Endometrium (tissue), 2 donors: ENCODE data around the gene MYCBP2.
"Not testable (repeated sequence)": the region's sequence is repeated elsewhere in the genome, so short reads cannot be mapped to it uniquely, and the experiment has no call there.

Experiments used
- FAIRE-seq: peaks from 2 replicates; lab custom pipeline; 2012; peaks lifted over from hg19 to GRCh38; lab: Jason Lieb, UNC
- donor health status: control.
- donor health status: control.

Gene MYCBP2, protein sequence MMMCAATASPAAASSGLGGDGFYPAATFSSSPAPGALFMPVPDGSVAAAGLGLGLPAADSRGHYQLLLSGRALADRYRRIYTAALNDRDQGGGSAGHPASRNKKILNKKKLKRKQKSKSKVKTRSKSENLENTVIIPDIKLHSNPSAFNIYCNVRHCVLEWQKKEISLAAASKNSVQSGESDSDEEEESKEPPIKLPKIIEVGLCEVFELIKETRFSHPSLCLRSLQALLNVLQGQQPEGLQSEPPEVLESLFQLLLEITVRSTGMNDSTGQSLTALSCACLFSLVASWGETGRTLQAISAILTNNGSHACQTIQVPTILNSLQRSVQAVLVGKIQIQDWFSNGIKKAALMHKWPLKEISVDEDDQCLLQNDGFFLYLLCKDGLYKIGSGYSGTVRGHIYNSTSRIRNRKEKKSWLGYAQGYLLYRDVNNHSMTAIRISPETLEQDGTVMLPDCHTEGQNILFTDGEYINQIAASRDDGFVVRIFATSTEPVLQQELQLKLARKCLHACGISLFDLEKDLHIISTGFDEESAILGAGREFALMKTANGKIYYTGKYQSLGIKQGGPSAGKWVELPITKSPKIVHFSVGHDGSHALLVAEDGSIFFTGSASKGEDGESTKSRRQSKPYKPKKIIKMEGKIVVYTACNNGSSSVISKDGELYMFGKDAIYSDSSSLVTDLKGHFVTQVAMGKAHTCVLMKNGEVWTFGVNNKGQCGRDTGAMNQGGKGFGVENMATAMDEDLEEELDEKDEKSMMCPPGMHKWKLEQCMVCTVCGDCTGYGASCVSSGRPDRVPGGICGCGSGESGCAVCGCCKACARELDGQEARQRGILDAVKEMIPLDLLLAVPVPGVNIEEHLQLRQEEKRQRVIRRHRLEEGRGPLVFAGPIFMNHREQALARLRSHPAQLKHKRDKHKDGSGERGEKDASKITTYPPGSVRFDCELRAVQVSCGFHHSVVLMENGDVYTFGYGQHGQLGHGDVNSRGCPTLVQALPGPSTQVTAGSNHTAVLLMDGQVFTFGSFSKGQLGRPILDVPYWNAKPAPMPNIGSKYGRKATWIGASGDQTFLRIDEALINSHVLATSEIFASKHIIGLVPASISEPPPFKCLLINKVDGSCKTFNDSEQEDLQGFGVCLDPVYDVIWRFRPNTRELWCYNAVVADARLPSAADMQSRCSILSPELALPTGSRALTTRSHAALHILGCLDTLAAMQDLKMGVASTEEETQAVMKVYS (N-terminal part only)

GRCh38 chr13:77326905-77327604 is at the start of gene MYCBP2:
Gene MYCBP2, minus strand, starts transcription at chr13:77327094. Its CDS starts 319 bp downstream, at chr13:77326775.
- peak; percentile 61 for FAIRE-seq

DNA sequence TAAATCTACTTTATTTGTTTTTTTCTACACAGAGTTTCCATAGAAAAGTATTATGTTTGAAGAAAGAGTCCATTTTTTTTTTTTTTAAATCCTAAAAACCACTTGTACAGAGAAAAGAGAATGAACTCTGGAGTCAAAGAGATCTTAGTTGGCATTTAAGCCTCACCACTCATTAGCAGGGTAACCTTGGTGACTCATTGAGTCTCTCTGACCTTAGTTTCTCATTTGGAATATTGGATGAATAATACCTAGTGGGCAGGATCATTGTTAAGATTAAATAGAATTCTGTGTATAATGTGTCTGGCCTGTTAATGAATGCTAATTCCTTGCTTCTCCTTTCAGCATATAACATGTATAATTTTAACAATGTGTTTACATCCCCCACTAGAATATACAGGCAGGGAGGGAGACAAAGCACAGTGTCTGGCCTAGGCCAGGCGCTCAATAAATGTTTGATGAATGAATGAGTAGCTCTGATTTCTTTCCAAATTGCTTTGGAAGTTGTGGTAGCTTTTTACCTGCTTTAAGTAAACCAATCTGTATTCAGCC is 48.7 kb upstream of the MYCBP2 start:
- no peak for FAIRE-seq

DNA sequence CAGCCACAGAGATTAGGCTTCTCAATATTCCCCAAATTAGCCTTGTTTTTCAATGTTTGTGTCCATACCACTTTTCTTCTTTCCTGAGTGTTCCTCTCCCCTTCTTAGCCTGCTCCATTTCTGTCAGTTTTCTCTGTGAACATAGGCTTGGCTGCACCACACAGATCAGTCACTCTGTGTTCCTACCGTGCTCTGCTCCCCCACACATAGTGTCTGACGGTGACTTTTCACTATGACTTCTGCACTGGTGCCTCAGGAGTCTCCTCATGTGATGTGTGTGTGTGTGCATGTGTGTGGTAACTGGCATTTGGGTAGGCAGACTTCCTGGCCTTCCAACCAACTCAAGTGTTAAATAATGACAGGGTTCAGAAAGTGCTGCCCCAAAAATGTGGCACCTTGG is 47.9 kb upstream of the MYCBP2 start:
- FAIRE-seq, result no peak

- no peak for FAIRE-seq
Observed at GRCh38 chr13:77374339-77374738, 47.4 kb upstream of the MYCBP2 start.

DNA sequence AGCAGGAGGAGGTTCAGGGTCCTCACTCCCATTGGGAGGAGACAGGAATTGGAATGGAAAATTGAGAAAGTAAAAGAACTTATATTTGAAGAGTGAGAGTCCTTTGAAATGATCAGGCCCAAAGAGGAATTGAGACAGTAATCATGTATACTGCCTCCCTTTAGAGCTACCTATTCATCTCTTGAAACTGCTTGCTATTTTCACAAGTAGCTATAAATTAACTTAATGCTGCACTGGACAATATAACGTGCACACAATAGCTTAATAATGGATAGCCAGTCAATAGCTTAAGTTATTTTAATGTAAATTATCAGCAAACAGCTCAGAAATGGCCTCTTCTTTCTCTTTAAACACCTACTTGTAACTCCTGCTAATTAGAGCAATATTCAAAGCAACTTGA is 46.6 kb upstream of the MYCBP2 start:
- no peak for FAIRE-seq

DNA sequence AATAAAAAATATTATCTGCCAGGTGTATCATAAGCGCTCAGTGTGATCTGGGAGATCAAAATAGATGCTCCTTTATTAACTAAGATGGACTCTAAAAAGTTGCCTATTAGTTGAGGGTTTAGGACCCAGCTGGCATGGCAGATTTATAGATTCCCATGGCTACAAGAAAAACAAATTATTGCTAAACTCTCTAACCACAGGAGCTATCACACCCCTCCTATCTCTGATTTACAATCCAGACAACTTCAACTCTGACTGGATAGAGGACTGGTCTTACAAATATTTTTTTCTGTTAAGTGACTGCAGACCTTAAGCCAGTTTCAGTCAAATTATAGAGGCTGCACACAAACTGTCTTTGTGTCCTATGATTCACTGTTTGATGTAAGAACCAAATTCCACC is 45.4 kb upstream of the MYCBP2 start:
- FAIRE-seq, result no peak

DNA sequence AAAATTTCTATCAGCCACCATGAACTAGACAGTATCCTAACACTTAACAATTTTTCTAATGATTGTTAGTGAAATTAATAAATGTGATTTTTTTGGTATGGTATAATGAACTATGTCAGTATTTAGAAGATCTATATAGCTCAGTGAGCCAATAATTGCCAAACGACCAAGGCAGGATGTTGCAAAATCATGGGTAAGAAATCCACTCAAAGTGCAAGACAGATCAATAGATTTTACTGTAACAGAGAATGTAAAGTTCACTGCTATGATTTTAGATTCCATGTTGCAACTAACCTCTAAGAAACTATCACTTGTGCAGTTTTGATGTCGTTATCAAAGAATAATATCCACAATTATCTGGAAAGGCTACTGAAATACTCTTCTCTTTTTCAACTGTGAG is 44.0 kb upstream of the MYCBP2 start:
- no peak for FAIRE-seq

- no peak for FAIRE-seq
Observed at GRCh38 chr13:77362166-77362565, 35.3 kb upstream of the MYCBP2 start.

GRCh38 chr13:77360032-77360685 is 33.3 kb upstream of the MYCBP2 start:
- FAIRE-seq, result no peak

GRCh38 chr13:77359171-77359570 is 32.3 kb upstream of the MYCBP2 start:
- FAIRE-seq, result no peak

DNA sequence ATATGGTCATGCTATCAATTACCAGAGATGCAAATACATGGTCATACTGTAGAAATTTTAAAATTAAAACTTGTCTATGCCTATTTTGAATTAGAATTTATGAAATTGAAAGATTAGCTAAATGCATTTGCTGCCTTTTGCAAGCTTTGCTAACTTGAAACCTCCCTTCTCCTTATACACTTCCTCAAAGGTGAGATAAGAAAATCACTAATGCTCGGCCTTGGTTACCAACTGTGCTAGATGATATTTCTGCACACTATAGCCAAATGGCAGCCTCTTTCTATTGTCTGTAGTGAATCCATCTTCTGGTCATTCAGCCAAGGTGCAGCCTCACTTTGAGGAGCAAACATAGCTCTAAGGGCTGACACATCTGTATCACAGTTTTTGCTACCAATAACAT is 31.1 kb upstream of the MYCBP2 start:
- no peak for FAIRE-seq

DNA sequence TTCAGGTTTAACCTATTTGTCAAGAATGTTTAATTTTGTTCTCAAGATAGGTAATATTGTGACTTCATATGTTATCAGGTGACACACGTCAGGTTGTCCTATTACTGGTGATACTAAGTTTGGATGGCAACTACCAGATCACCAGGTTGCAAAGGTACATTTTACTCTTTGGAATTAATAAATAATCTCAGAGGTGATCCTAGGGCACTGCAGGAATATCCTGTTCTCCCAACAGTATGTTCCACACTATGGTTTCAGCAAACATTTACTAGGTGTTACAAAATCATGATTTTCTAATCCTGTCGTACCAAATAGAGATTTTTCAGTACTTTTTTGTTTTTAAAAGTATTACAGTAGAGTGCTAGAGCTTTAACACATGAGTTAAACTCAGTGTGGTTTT is 29.3 kb upstream of the MYCBP2 start:
- FAIRE-seq, result no peak

DNA sequence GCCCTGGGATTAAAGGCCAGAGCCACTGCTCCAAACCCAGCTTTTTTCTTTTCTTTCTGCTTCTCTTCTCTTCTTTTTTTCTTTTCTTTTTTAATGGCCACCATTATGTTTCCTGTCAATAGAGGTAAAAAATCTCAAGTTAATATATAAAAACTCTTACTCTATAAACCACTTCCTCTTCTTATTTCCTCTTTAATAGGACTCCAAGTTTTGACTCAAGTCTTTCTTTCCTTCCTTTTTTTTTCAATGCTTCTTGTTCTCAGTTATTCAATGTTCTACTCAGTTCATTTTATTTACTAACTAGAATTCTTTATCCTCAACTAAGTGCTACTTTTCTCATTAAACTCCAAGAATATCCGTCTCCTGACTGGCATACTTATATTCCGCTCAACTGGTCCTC is 27.1 kb upstream of the MYCBP2 start:
- FAIRE-seq, result no peak

DNA sequence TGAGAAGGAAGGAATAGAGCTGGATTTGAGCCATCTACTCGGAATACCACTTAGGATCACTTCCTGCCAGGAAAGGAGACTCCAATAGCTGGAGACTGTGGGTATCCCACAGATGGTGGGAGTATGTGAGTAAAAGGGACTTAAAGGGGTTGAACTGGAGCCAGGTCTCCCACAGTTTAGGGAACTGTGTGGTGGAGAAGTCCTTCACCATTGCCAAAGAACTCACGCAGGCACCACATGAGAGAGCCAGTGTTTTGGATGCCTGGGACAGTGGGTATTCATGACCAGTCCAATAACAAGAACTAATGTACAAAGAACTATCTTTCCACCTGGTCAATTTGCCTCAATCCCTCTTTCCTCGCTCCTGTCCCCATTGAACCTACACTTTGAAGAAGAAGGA is 24.4 kb upstream of the MYCBP2 start:
- no peak for FAIRE-seq

DNA sequence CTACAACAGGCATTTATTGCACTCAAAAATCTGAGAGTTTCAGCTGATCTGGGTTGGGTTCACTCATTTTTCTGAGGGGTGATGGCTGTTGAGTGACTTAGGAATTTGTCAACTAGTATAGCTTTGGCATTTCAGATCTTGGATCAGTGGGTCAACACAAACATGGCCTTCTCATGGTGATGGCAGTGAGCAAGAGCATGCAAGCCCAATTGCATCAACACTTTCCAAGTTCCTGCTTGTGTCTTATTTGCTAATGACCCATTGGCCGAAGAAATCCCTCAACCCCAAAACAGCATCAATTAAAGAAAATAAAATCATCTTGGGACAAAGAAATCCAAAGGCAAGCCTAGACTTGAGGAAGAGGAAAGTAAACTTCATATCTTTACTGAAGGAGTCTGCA is 23.9 kb upstream of the MYCBP2 start:
- FAIRE-seq, result no peak

DNA sequence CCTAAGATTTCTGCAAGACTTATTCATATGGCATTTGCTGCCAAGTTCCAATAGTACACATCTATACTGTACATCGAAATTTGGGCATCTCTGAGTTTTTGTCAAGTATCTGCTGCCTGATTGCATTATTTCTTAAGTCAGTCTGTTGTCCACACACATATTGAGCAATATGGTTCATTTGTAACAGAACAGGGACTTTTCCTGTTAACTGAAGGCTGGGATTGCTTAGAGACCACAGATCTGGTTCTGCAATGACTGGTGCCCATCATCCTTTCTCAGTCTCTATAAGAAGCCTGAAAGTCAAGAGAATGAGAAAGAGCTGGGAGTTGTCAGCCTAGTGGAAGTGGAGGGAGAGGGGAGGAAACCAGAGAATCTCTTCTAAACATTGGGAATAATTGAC is 22.5 kb upstream of the MYCBP2 start:
- no peak for FAIRE-seq

DNA sequence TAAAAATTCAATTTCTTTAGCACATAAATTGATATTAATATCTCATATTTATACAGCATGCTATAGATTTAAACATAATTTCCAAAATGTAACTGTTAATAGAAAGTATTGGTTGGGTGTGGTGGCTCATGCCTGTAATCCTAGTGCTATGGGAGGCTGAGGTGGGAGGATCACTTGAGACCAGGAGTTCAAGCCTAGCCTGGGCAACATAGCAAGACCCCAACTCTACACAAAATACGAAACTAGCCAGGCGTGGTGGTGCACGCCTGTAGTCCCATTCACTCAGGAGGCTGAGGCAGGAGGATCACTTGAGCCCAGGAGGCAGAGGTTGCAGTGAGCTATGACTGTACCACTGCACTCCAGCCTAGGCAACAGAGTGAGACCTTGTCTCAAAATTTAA is 20.5 kb upstream of the MYCBP2 start:
- FAIRE-seq, result not testable (repeated sequence)

DNA sequence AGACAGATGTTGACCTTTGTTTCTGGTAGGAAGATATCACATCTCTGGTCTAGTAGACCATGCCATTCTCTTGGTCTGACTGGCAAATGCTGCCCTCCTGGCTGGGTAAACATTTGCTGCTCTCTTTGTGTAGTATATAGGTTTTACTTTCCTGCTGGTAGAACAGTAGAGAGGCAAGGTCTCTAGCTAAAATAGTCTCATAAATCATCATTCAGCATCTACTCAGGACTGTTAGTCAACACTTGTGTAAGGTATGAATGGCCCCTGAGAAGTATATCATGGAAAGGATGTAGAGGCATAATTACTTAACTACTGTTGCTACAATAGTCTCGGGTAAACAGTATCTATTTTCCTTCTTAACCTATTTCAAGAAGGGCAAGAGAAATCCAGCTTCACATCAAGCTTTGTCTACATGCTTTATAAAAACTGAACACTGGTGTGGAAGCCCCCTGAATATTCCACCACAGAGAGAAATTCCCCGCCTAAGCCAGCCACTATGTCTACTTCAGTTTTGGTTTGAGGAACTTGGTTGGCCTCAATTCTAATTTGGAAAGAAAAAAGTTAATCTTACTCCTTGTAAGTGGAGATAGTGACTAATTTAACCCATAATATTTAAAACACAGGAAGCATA is 18.4 kb upstream of the MYCBP2 start:
- FAIRE-seq, result no peak

GRCh38 chr13:77343841-77344240 is 16.9 kb upstream of the MYCBP2 start:
- FAIRE-seq, result no peak

DNA sequence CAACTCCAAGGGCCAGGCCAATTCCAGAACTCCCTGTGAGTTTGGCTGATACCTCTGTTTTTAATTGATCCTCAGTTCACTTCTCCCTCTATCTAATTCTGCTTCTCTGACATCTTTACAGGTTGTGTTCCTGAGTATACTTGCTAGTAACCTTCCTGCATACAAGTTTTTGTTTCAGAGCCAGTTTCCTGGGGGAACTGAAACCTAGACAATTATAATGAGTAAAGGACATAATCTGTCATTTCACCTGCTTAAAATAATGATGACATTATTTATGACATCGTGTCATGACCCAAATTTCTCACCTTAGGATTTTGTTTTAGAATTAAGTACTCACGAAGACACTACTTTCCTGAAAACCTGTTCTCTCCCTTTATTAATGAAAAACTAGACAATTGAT is 12.5 kb upstream of the MYCBP2 start:
- no peak for FAIRE-seq

GRCh38 chr13:77338961-77339401 is 12.1 kb upstream of the MYCBP2 start:
- no peak for FAIRE-seq
